ENCODE results near the gene ROBO2.

GRCh38 chr3:77232557-77232956, 192.7 kb downstream of the ROBO2 start:
- TF ChIP-seq CTCF (IDR thresholded peaks at IDR 0.05; ENCODE audit: low read length) (no peak), EZH2 (IDR thresholded peaks at IDR 0.05; ENCODE audit: borderline replicate concordance, low read length) (no peak)
